ENCODE measurements around the gene PYROXD2.

DNA sequence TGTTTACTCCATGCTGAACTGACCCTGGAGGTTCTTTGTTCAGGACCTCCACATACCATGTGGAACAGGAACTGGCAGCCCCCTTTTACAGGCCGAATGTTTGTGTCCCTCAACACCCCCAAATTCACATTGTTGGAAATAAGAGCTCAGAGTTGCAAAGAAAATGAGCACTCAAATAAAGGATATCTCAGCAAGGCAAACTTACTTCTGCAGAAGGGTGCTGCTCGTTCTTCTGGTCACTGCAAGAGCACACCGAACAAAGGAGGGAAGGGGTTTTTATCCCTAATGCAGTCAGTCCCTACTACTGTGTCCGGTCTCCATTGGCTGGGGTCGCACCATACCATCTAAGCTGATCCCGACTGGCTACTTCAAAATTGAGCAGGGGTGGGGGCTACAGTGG, 68.1 kb downstream of the PYROXD2 start:
- no peak for TF ChIP-seq CTCF (IDR thresholded peaks at IDR 0.05)
- no peak for TF ChIP-seq HMGA2 (CRISPR knock-in tag; IDR thresholded peaks at IDR 0.05)
- no peak for TF ChIP-seq JAZF1 (CRISPR knock-in tag; IDR thresholded peaks at IDR 0.05)
- no peak for TF ChIP-seq CREB1 (CRISPR knock-in tag; IDR thresholded peaks at IDR 0.05)
- TF ChIP-seq, protein P1, sequence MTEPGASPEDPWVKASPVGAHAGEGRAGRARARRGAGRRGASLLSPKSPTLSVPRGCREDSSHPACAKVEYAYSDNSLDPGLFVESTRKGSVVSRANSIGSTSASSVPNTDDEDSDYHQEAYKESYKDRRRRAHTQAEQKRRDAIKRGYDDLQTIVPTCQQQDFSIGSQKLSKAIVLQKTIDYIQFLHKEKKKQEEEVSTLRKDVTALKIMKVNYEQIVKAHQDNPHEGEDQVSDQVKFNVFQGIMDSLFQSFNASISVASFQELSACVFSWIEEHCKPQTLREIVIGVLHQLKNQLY (CRISPR knock-in tag; IDR thresholded peaks at IDR 0.05) = no peak
- TF ChIP-seq USF1 (CRISPR knock-in tag; IDR thresholded peaks at IDR 0.05) = no peak
- TF ChIP-seq, protein P2, sequence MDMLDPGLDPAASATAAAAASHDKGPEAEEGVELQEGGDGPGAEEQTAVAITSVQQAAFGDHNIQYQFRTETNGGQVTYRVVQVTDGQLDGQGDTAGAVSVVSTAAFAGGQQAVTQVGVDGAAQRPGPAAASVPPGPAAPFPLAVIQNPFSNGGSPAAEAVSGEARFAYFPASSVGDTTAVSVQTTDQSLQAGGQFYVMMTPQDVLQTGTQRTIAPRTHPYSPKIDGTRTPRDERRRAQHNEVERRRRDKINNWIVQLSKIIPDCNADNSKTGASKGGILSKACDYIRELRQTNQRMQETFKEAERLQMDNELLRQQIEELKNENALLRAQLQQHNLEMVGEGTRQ (CRISPR knock-in tag; IDR thresholded peaks at IDR 0.05) = no peak
- TF ChIP-seq FOXP1 (CRISPR knock-in tag; IDR thresholded peaks at IDR 0.05; ENCODE audit: borderline replicate concordance) = no peak
- no peak for TF ChIP-seq IRF2 (CRISPR knock-in tag; IDR thresholded peaks at IDR 0.05; ENCODE audit: borderline replicate concordance, low read depth)
- TF ChIP-seq PRDM15 (CRISPR knock-in tag; IDR thresholded peaks at IDR 0.05) = no peak

Data from WTC11 (cell line).